Measurements from ENCODE around the gene PAM. TPM values are rescaled to one million over a fixed set of nuclear protein-coding genes. Genes with fewer than 3 reads are reported as not detected.

Gene PAM
- total RNA-seq, 2 experiments from 2014 or later: 31.2 to 37.6 TPM

- H3K27ac Mint-ChIP-seq: no peak overlapping the region
- CTCF ChIA-PET: no interaction called here
- H3K36me3 Mint-ChIP-seq (ENCODE audit: low read depth): no peaks in the 10 kb centered on the region
- peaks cover 16% of the 10 kb centered on the region for H3K4me1 Mint-ChIP-seq (ENCODE audit: low read depth)
- no peak for DNase-seq
- intact Hi-C loops (cut with micrococcal nuclease): no loop called here
- no peaks in the 10 kb centered on the region for H3K9me3 Mint-ChIP-seq
- H3K27me3 Mint-ChIP-seq (ENCODE audit: low read depth): no peaks in the 10 kb centered on the region
- no peak overlapping the region for H3K4me3 Mint-ChIP-seq
Observed at GRCh38 chr5:102823441-102823874, 68.4 kb downstream of the PAM start.

- Mint-ChIP-seq H3K4me1 (ENCODE audit: low read depth) (peaks cover 16% of the 10 kb centered on the region), H3K27ac (no peak overlapping the region), H3K27me3 (ENCODE audit: low read depth) (no peaks in the 10 kb centered on the region), H3K4me3 (no peak overlapping the region), H3K9me3 (no peaks in the 10 kb centered on the region), H3K36me3 (ENCODE audit: low read depth) (no peaks in the 10 kb centered on the region)
- no peak for DNase-seq
- intact Hi-C loops (cut with micrococcal nuclease): no loop called here
- CTCF ChIA-PET: interaction anchor here (0.6 kb wide), 2 partner anchors 56 to 585 kb away, joined by 3 read pairs; no protein-coding TSS in a partner anchor
Observed at GRCh38 chr5:102826629-102827028, 71.5 kb downstream of the PAM start.

- CTCF ChIA-PET: no interaction called here
Observed at GRCh38 chr5:102830241-102830640, 75.1 kb downstream of the PAM start.

GRCh38 chr5:102832445-102832844 is 77.3 kb downstream of the PAM start:
- DNase-seq: no peak
- Mint-ChIP-seq H3K9me3 (no peaks in the 10 kb centered on the region), H3K27me3 (ENCODE audit: low read depth) (no peaks in the 10 kb centered on the region), H3K4me1 (ENCODE audit: low read depth) (peaks cover 8% of the 10 kb centered on the region), H3K36me3 (ENCODE audit: low read depth) (no peaks in the 10 kb centered on the region), H3K27ac (no peak overlapping the region), H3K4me3 (no peak overlapping the region)
- intact Hi-C loops (cut with micrococcal nuclease): no loop called here
- CTCF ChIA-PET: interaction anchor here (0.9 kb wide), 1 partner anchor 145 kb away, joined by 3 read pairs; no protein-coding TSS in a partner anchor

More at GRCh38 chr5:102830241-102830640, 75.1 kb downstream of the PAM start:
- H3K27ac Mint-ChIP-seq: no peak overlapping the region
- intact Hi-C loops (cut with micrococcal nuclease): no loop called here
- DNase-seq: no peak
- H3K36me3 Mint-ChIP-seq (ENCODE audit: low read depth): no peaks in the 10 kb centered on the region
- no peaks in the 10 kb centered on the region for H3K9me3 Mint-ChIP-seq
- no peaks in the 10 kb centered on the region for H3K27me3 Mint-ChIP-seq (ENCODE audit: low read depth)
- H3K4me3 Mint-ChIP-seq: no peak overlapping the region
- H3K4me1 Mint-ChIP-seq (ENCODE audit: low read depth): peaks cover 11% of the 10 kb centered on the region

- DNase-seq: no peak
- H3K27ac Mint-ChIP-seq: no peak overlapping the region
- intact Hi-C loops (cut with micrococcal nuclease): no loop called here
- no peaks in the 10 kb centered on the region for H3K9me3 Mint-ChIP-seq
- CTCF ChIA-PET: interaction anchor here (0.9 kb wide), 1 partner anchor 145 kb away, joined by 3 read pairs; no protein-coding TSS in a partner anchor
- H3K4me3 Mint-ChIP-seq: no peak overlapping the region
- no peaks in the 10 kb centered on the region for H3K36me3 Mint-ChIP-seq (ENCODE audit: low read depth)
- H3K4me1 Mint-ChIP-seq (ENCODE audit: low read depth): peaks cover 8% of the 10 kb centered on the region
- H3K27me3 Mint-ChIP-seq (ENCODE audit: low read depth): no peaks in the 10 kb centered on the region
Observed at GRCh38 chr5:102833146-102833545, 78.0 kb downstream of the PAM start.

- no peak for DNase-seq
- H3K4me3 Mint-ChIP-seq: no peak overlapping the region
- no peaks in the 10 kb centered on the region for H3K27me3 Mint-ChIP-seq (ENCODE audit: low read depth)
- CTCF ChIA-PET: no interaction called here
- H3K27ac Mint-ChIP-seq: no peak overlapping the region
- H3K36me3 Mint-ChIP-seq (ENCODE audit: low read depth): no peaks in the 10 kb centered on the region
- intact Hi-C loops (cut with micrococcal nuclease): no loop called here
- H3K4me1 Mint-ChIP-seq (ENCODE audit: low read depth): peaks cover 8% of the 10 kb centered on the region
- H3K9me3 Mint-ChIP-seq: no peaks in the 10 kb centered on the region
Observed at GRCh38 chr5:102834438-102834964, 79.4 kb downstream of the PAM start.

GRCh38 chr5:102835717-102836116 is 80.6 kb downstream of the PAM start:
- no peaks in the 10 kb centered on the region for H3K27me3 Mint-ChIP-seq (ENCODE audit: low read depth)
- H3K27ac Mint-ChIP-seq: no peak overlapping the region
- peaks cover 8% of the 10 kb centered on the region for H3K4me1 Mint-ChIP-seq (ENCODE audit: low read depth)
- no peak overlapping the region for H3K4me3 Mint-ChIP-seq
- CTCF ChIA-PET: no interaction called here
- no peaks in the 10 kb centered on the region for H3K9me3 Mint-ChIP-seq
- no peaks in the 10 kb centered on the region for H3K36me3 Mint-ChIP-seq (ENCODE audit: low read depth)
- intact Hi-C loops (cut with micrococcal nuclease): no loop called here
- no peak for DNase-seq

- Mint-ChIP-seq H3K27ac (no peak overlapping the region), H3K27me3 (ENCODE audit: low read depth) (no peaks in the 10 kb centered on the region), H3K4me3 (no peak overlapping the region), H3K36me3 (ENCODE audit: low read depth) (peaks cover 3% of the 10 kb centered on the region), H3K4me1 (ENCODE audit: low read depth) (peaks cover 2% of the 10 kb centered on the region), H3K9me3 (no peaks in the 10 kb centered on the region)
- CTCF ChIA-PET: interaction anchor here (1.3 kb wide), 1 partner anchor 10 kb away, joined by 3 read pairs; no protein-coding TSS in a partner anchor
- intact Hi-C loops (cut with micrococcal nuclease): no loop called here
- DNase-seq: no peak
Observed at GRCh38 chr5:102841021-102841420, 85.9 kb downstream of the PAM start.

GRCh38 chr5:102843997-102844396 is 88.9 kb downstream of the PAM start:
- H3K4me1 Mint-ChIP-seq (ENCODE audit: low read depth): no peaks in the 10 kb centered on the region
- H3K27me3 Mint-ChIP-seq (ENCODE audit: low read depth): no peaks in the 10 kb centered on the region
- peaks cover 16% of the 10 kb centered on the region for H3K36me3 Mint-ChIP-seq (ENCODE audit: low read depth)
- intact Hi-C loops (cut with micrococcal nuclease): no loop called here
- no peak overlapping the region for H3K4me3 Mint-ChIP-seq
- H3K27ac Mint-ChIP-seq: no peak overlapping the region
- no peak for DNase-seq
- CTCF ChIA-PET: no interaction called here
- H3K9me3 Mint-ChIP-seq: no peaks in the 10 kb centered on the region

- Mint-ChIP-seq H3K27me3 (ENCODE audit: low read depth) (no peaks in the 10 kb centered on the region), H3K9me3 (no peaks in the 10 kb centered on the region), H3K27ac (no peak overlapping the region), H3K36me3 (ENCODE audit: low read depth) (peaks cover 16% of the 10 kb centered on the region), H3K4me3 (no peak overlapping the region), H3K4me1 (ENCODE audit: low read depth) (no peaks in the 10 kb centered on the region)
- DNase-seq: no peak
- intact Hi-C loops (cut with micrococcal nuclease): no loop called here
- CTCF ChIA-PET: interaction anchor here (1.0 kb wide), 1 partner anchor 163 kb away, joined by 3 read pairs; no protein-coding TSS in a partner anchor
Observed at GRCh38 chr5:102845041-102845440, 89.9 kb downstream of the PAM start.

GRCh38 chr5:102850503-102850902 is 95.4 kb downstream of the PAM start:
- H3K27me3 Mint-ChIP-seq (ENCODE audit: low read depth): no peaks in the 10 kb centered on the region
- no peak for DNase-seq
- intact Hi-C loops (cut with micrococcal nuclease): no loop called here
- CTCF ChIA-PET: no interaction called here
- peaks cover 5% of the 10 kb centered on the region for H3K4me1 Mint-ChIP-seq (ENCODE audit: low read depth)
- H3K27ac Mint-ChIP-seq: no peak overlapping the region
- H3K4me3 Mint-ChIP-seq: no peak overlapping the region
- no peaks in the 10 kb centered on the region for H3K9me3 Mint-ChIP-seq
- peaks cover 15% of the 10 kb centered on the region for H3K36me3 Mint-ChIP-seq (ENCODE audit: low read depth)

GRCh38 chr5:102853680-102854079 is 98.6 kb downstream of the PAM start:
- H3K9me3 Mint-ChIP-seq: no peaks in the 10 kb centered on the region
- no peaks in the 10 kb centered on the region for H3K27me3 Mint-ChIP-seq (ENCODE audit: low read depth)
- CTCF ChIA-PET: no interaction called here
- H3K27ac Mint-ChIP-seq: no peak overlapping the region
- intact Hi-C loops (cut with micrococcal nuclease): no loop called here
- peaks cover 7% of the 10 kb centered on the region for H3K4me1 Mint-ChIP-seq (ENCODE audit: low read depth)
- peaks cover 4% of the 10 kb centered on the region for H3K36me3 Mint-ChIP-seq (ENCODE audit: low read depth)
- no peak overlapping the region for H3K4me3 Mint-ChIP-seq
- peak; percentile 13 for DNase-seq

- Mint-ChIP-seq H3K36me3 (ENCODE audit: low read depth) (peaks cover 2% of the 10 kb centered on the region), H3K27me3 (ENCODE audit: low read depth) (no peaks in the 10 kb centered on the region), H3K4me1 (ENCODE audit: low read depth) (peaks cover 7% of the 10 kb centered on the region), H3K9me3 (no peaks in the 10 kb centered on the region), H3K4me3 (no peak overlapping the region), H3K27ac (no peak overlapping the region)
- intact Hi-C loops (cut with micrococcal nuclease): no loop called here
- no peak for DNase-seq
- CTCF ChIA-PET: interaction anchor here (0.9 kb wide), 1 partner anchor 76 kb away, joined by 3 read pairs; no protein-coding TSS in a partner anchor
Observed at GRCh38 chr5:102855681-102856388, 100.7 kb downstream of the PAM start.
